ENCODE data around the gene MGARP.

DNA sequence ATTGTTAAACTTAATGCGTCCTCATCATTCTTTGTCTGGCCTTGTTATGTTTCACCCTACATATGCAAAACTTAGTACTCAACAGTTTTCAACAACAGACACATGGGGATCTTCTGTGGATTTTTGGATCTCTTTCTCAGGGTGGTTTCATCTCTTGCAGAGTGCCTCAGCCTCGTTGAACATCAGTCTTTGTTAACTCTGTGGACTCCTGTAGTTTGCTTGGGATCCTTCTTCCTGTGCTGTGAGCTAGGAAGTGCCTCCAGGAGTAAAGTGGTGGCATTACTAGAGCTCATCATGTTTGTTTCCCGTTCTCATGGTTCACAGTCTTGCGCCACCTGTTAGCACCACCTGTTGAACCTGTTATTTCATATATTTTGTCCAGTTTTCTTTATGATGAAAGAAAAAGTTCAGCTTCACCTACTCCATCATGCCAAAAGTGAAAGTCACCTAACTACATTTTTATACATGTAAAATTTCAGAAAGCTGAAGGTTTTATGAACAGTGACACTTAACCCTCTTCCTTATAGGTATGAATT lies 49.7 kb upstream of the MGARP start:
- TF ChIP-seq, protein P1, sequence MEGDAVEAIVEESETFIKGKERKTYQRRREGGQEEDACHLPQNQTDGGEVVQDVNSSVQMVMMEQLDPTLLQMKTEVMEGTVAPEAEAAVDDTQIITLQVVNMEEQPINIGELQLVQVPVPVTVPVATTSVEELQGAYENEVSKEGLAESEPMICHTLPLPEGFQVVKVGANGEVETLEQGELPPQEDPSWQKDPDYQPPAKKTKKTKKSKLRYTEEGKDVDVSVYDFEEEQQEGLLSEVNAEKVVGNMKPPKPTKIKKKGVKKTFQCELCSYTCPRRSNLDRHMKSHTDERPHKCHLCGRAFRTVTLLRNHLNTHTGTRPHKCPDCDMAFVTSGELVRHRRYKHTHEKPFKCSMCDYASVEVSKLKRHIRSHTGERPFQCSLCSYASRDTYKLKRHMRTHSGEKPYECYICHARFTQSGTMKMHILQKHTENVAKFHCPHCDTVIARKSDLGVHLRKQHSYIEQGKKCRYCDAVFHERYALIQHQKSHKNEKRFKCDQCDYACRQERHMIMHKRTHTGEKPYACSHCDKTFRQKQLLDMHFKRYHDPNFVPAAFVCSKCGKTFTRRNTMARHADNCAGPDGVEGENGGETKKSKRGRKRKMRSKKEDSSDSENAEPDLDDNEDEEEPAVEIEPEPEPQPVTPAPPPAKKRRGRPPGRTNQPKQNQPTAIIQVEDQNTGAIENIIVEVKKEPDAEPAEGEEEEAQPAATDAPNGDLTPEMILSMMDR (conservative IDR thresholded peaks at IDR 0.05; ENCODE audit: low read length) = no peak
- no peak for TF ChIP-seq EZH2phosphoT487 (IDR thresholded peaks at IDR 0.05; ENCODE audit: borderline replicate concordance)

All from Loucy (cell line).